Esophagus squamous epithelium (tissue), 5 donors: ENCODE measurements around the gene ERCC1. TPM values are rescaled to one million over a fixed set of nuclear protein-coding genes. Genes with fewer than 3 reads are reported as not detected.

Experiments used
- DNase-seq: peaks from one replicate; lab custom pipeline; 2025; lab: John Stamatoyannopoulos, UW
- H3K27ac ChIP-seq, 4 donors: fragments of 200-600 bp; sonication (generic); one replicate each; pipeline ENCODE4 v1.5.1; 2016 to 2019; ENCODE audit warnings: mild to moderate bottlenecking in 1 of 4
- H3K27me3 ChIP-seq, 4 donors: fragments of 200-600 bp; sonication (generic); 1 replicate in 3 of 4; 2 replicates in 1 of 4; pipeline versions ENCODE4 v1.5.1 to v1.6.0; 2017 to 2021; ENCODE audit warnings: antibody characterized with exemption in 1 of 4
- H3K36me3 ChIP-seq, 3 donors: fragments of 200-600 bp; sonication (generic); one replicate each; pipeline ENCODE4 v1.5.1; 2016 to 2019
- H3K4me1 ChIP-seq, 3 donors: fragments of 200-600 bp; sonication (generic); one replicate each; pipeline ENCODE4 v1.5.1; 2017 to 2019
- H3K4me3 ChIP-seq, 4 donors: fragments of 200-600 bp; sonication (generic); 1 replicate in 3 of 4; 2 replicates in 1 of 4; pipeline ENCODE4 v1.5.1; 2016 to 2019; ENCODE audit warnings: mild to moderate bottlenecking in 2 of 4, moderate library complexity in 1 of 4
- H3K9me3 ChIP-seq, 3 donors: fragments of 200-600 bp; sonication (generic); one replicate each; pipeline ENCODE4 v1.5.1; 2016 to 2019
- CTCF ChIP-seq, 6 experiments: fragments of 450-650 bp in 4 of 6; fragments of 200-600 bp in 2 of 6; sonication (generic) in 2 of 6; IDR thresholded peaks; one replicate each; pipeline ENCODE4 v1.5.1; 2016 to 2019; ENCODE audit warnings: antibody characterized with exemption in 6 of 6, mild to moderate bottlenecking in 4 of 6, moderate library complexity in 4 of 6
- POLR2A ChIP-seq, 4 donors: fragments of 450-650 bp; IDR thresholded peaks; one replicate each; pipeline ENCODE4 v1.6.1; 2017; ENCODE audit warnings: antibody characterized with exemption in 4 of 4, mild to moderate bottlenecking in 4 of 4, moderate library complexity in 3 of 4
- WGBS, 2 donors: methylation state at CpG; one replicate each; pipeline ENCODE4 v1.1.5; 2018; 5-methylcytosine and 5-hydroxymethylcytosine counted together
- intact Hi-C: fragments of 100-400 bp; cut with DNase I; formaldehyde crosslinking; loops from one replicate; pipeline ENCODE4 v1.15.0; 2022
- total RNA-seq, 4 donors: library from RNA; depleted of rRNA; stranded (reverse); fragments of >200 nt; gene quantifications; one replicate each; pipeline ENCODE4 v1.1.0, GENCODE V29; 2016
- donor health status: DM: yes; HTN: yes; CAD: no.

The ERCC1 gene
- total RNA-seq, 4 donors from 2014 or later: 27.7 to 80.9 (median 48.5) TPM

- Histone ChIP-seq H3K27me3 (peaks cover 0 to 35% (median 2%) of the 10 kb centered on the region in 4 donors), H3K4me1 (peaks cover 27 to 96% (median 29%) of the 10 kb centered on the region in 3 donors), H3K27ac (peak overlapping the region; percentile 91 to 100 (median 94)), H3K9me3 (no peaks in the 10 kb centered on the region), H3K36me3 (peaks cover 0 to 35% (median 6%) of the 10 kb centered on the region in 3 donors), H3K4me3 (peak overlapping the region; percentile 56 to 81 (median 69))
- intact Hi-C loops: no loop called here
- no peak for DNase-seq
- TF ChIP-seq POLR2A (IDR thresholded peaks at IDR 0.05) (no peak), CTCF (IDR thresholded peaks at IDR 0.05) (peak; percentile 39 to 77 (median 46))
- 21 to 33% methylated on average over 8 to 11 of the region's 40 CpGs for whole genome bisulfite sequencing, 2 donors
Measured at GRCh38 chr19:45402298-45403061, 21.2 kb downstream of the ERCC1 start.

GRCh38 chr19:45401815-45402214, 21.9 kb downstream of the ERCC1 start:
- TF ChIP-seq POLR2A (IDR thresholded peaks at IDR 0.05) (no peak), CTCF (IDR thresholded peaks at IDR 0.05) (no peak)
- H3K4me1 ChIP-seq: peaks cover 20 to 90% (median 22%) of the 10 kb centered on the region in 3 donors
- intact Hi-C loops: no loop called here
- peaks cover 0 to 38% (median 2%) of the 10 kb centered on the region in 4 donors for H3K27me3 ChIP-seq
- H3K36me3 ChIP-seq: peaks cover 0 to 42% (median 6%) of the 10 kb centered on the region in 3 donors
- no peak for DNase-seq
- peak overlapping the region; percentile 56 to 81 (median 69) for H3K4me3 ChIP-seq
- WGBS, 2 donors: 81 to 84% methylated on average over 6 of the region's 6 CpGs
- peak overlapping the region; percentile 91 to 100 (median 94) for H3K27ac ChIP-seq
- no peaks in the 10 kb centered on the region for H3K9me3 ChIP-seq

DNA sequence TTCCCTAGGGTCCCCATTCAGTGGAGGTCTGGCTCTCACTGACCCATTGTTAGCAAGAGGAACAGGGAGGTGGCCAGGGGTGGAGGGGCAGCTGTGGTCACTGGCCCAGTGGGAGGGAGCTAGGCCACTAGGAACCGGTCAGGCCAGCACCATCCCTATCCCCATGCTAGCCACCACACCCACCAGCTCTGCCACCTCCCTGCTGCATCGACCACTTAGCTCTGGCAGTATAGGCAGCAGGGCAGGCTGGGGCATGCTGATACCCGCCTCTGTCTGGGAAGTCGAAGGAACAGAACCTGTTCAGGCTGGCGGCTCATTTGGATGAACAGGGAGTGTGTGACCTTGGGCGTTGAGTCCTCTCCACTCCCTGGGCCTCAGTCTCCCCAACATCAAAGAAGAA, 23.5 kb downstream of the ERCC1 start:
- Histone ChIP-seq H3K4me3 (no peak overlapping the region), H3K27me3 (peaks cover 0 to 54% (median 2%) of the 10 kb centered on the region in 4 donors), H3K4me1 (peaks cover 17 to 77% (median 20%) of the 10 kb centered on the region in 3 donors), H3K27ac (peak overlapping the region; percentile 49 to 80 (median 62)), H3K36me3 (peaks cover 3 to 58% (median 14%) of the 10 kb centered on the region in 3 donors), H3K9me3 (no peaks in the 10 kb centered on the region)
- intact Hi-C loops: no loop called here
- no peak for TF ChIP-seq POLR2A (IDR thresholded peaks at IDR 0.05)
- no peak for DNase-seq
- WGBS, 2 donors: 20 to 89% methylated on average over 4 to 5 of the region's 6 CpGs

GRCh38 chr19:45395821-45396617, 27.7 kb downstream of the ERCC1 start:
- H3K4me1 ChIP-seq: peaks cover 12 to 36% (median 17%) of the 10 kb centered on the region in 3 donors
- WGBS, 2 donors: 62 to 75% methylated on average over 21 to 39 of the region's 59 CpGs
- peaks cover 11 to 91% (median 14%) of the 10 kb centered on the region in 3 donors for H3K36me3 ChIP-seq
- no peak overlapping the region for H3K27ac ChIP-seq
- no peaks in the 10 kb centered on the region for H3K9me3 ChIP-seq
- H3K4me3 ChIP-seq: no peak overlapping the region
- intact Hi-C loops: no loop called here
- DNase-seq: no peak
- peaks cover 0 to 27% (median 0%) of the 10 kb centered on the region in 4 donors for H3K27me3 ChIP-seq
- TF ChIP-seq CTCF (IDR thresholded peaks at IDR 0.05): no peak
- no peak for TF ChIP-seq POLR2A (IDR thresholded peaks at IDR 0.05)

DNA sequence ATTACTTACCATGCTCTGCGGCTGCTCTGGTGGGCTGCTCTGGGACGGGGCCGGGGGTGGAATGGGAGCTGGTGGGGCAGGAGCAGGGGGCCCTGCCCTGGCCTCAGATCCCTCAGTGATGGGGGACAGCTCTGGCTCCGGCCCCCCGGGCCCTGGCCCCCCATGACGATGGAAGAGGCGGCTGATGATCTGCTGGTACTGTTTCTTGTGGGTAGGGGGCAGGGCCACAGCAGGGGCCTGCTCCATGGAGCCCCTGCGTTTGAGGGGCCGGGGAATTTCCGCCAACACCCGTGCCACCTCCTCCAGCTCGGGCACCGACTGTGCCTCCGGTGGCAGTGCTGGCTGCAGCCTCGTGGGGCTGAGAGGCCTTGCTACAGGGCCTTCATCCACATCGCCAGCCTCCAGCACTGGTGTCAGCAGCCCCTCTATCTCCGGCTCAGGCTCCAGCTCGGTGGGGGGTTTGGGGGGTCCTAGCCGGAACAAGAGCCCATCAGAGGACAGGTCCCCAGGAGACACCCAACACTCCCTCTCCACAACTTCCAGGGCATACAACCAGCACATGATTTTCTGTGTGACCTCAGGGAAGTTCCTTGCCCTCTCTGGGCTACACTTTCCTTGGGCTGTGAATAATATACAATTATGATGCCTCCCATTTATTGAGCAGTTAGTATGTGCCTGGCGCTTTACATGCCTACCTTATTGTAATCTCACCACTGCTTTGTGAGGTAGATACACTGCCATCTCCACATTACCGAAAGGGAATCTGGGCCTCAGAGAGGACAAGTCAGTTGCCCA, 31.6 kb downstream of the ERCC1 start:
- WGBS, 2 donors: 95 to 98% methylated on average over 7 to 8 of the region's 21 CpGs

More for the DNA sequence above, 31.6 kb downstream of the ERCC1 start:
- Histone ChIP-seq H3K27ac (no peak overlapping the region), H3K4me3 (no peak overlapping the region), H3K9me3 (no peaks in the 10 kb centered on the region), H3K4me1 (no peaks in the 10 kb centered on the region), H3K27me3 (peaks cover 0 to 30% (median 0%) of the 10 kb centered on the region in 4 donors), H3K36me3 (peaks cover 8 to 95% (median 11%) of the 10 kb centered on the region in 3 donors)
- TF ChIP-seq POLR2A (IDR thresholded peaks at IDR 0.05) (no peak), CTCF (IDR thresholded peaks at IDR 0.05) (no peak)
- intact Hi-C loops: no loop called here
- no peak for DNase-seq
